GM18502 (cell line): ENCODE measurements around the gene APPL2.
A peak's percentile ranks its signal among the peaks of the same experiment; 100 is the strongest.
"Not testable (repeated sequence)": the region's sequence is repeated elsewhere in the genome, so short reads cannot be mapped to it uniquely, and the experiment has no call there.

Source experiments
- ATAC-seq: cut with Tn5 transposase; IDR thresholded peaks from one replicate; pipeline ENCODE4 v1.9.1; 2021; ENCODE audit warnings: mild to moderate bottlenecking; ENCODE audit not compliant: unreplicated experiment, poor library complexity

The APPL2 gene

GRCh38 chr12:105256921-105257320 is 20.9 kb upstream of the APPL2 start:
- ATAC-seq: no peak

DNA sequence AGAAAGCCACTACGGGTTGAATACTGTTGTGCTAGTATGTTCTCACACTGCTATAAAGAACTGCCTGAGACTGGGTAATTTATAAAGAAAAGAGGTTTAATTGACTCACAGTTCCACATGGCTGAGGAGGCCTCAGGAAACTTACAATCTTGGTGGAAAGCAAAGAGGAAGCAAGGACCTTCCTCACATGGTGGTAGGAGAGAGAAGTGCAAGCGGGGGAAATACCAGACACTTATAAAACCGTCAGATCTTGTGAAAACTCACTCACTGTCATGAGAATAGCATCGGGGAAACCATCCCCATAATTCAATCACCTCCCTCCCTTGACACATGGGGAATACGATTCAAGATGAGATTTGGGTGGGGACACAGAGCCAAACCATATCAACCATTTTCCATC is 20.5 kb upstream of the APPL2 start:
- ATAC-seq: not testable (repeated sequence)

GRCh38 chr12:105256011-105256410 is 20.0 kb upstream of the APPL2 start:
- ATAC-seq: no peak

GRCh38 chr12:105253866-105254513 is 18.0 kb upstream of the APPL2 start:
- ATAC-seq: no peak

- ATAC-seq: no peak
Measured at GRCh38 chr12:105252901-105253300, 16.9 kb upstream of the APPL2 start.

DNA sequence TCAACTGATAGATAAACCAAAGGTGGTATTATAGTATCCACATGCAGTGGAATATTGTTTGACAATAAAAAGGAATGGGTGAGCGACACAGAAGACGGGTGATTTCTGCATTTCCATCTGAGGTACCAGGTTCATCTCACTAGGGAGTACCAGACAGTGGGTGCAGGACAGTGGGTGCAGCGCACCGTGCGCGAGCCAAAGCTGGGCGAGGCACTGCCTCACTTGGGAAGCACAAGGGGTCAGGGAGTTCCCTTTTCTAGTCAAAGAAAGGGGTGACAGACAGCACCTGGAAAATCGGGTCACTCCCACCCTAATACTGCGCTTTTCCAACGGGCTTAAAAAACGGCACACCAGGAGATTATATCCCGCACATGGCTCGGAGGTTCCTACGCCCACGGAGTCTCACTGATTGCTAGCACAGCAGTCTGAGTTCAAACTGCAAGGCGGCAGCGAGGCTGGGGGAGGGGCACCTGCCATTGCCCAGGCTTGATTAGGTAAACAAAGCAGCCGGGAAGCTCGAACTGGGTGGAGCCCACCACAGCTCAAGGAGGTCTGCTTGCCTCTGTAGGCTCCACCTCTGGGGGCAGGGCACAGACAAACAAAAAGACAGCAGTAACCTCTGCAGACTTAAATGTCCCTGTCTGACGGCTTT is 9.9 kb upstream of the APPL2 start:
- ATAC-seq: not testable (repeated sequence)

DNA sequence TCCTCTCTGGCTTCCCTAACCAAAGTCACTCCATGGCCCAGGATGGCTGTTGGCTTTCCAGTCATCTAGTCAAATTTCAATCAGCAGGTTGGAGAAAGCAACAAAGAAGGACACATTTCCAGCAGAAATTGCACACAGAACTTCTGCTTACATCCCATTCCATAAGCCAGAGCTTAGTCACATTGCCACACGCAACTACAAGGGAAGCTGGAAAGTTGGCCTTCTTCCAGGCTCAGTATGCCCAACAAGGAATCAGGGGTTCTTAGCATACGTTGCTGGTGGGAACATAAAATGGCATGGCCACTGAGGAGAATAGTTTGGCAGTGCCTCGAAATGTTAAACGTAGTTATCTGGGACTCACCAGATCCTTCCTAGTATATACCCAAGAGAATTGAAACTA is 9.3 kb upstream of the APPL2 start:
- ATAC-seq: no peak

DNA sequence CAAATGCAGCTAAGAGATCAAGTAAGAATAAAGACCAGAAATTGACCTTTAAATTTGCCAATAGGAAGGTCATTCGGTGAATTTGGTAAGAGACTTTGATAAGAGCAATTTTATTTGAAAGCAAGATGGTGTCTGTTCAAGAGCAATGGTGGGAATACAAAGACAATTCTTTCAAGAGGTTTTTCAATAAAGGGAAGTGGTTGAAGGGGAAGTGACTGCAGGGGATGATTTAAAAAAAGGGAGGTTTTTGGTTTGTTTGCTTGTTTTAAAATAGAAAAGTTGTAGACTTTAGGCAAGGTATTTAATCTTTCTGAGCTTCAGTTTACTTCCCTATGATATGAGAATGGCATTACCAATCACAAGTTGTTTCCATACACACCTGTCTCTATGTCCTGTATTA is 4.3 kb upstream of the APPL2 start:
- ATAC-seq: no peak

DNA sequence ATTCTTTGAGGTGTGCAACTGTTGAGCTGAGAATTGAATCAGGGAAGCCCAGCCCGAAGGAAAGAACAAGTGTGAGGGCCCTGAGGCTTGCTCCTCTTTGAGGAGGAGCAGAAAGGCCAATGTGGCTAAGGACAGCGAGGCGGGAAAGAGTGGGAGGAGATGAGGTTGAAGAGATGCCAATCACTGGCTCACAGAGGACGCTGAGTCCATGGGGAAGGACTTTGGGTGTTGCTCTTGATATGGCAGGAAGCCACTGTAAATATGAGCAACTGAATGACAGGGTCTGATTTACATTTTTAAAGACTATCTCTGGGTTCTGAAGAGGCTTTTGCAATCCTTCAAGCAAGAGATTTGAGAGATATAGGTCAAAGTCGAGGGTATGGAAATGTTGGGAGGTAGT is 3.3 kb upstream of the APPL2 start:
- ATAC-seq: no peak

DNA sequence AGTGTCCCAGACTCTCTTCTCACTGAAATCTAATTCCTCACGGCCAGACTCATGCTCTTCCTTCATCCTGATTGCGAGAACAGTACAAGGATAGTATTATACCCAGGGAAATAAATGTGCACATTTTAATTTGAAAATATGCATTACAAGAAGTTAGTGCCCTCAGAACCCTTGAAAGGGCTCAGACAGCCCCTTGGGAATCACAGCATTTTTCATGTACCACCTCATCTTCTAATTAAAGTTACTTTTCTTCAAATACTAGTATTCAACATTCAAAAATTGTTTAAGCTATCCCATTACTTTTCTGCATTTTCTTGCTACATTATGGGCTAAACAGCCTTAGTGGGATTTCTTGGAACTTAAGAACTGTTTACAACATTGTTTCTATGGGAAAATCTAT is 1.7 kb upstream of the APPL2 start:
- ATAC-seq: no peak

- peak; percentile 5 for ATAC-seq
Measured at GRCh38 chr12:105235281-105235731, 668 bp downstream of the APPL2 start.

GRCh38 chr12:105234197-105234596 is 1.8 kb downstream of the APPL2 start:
- ATAC-seq: no peak

DNA sequence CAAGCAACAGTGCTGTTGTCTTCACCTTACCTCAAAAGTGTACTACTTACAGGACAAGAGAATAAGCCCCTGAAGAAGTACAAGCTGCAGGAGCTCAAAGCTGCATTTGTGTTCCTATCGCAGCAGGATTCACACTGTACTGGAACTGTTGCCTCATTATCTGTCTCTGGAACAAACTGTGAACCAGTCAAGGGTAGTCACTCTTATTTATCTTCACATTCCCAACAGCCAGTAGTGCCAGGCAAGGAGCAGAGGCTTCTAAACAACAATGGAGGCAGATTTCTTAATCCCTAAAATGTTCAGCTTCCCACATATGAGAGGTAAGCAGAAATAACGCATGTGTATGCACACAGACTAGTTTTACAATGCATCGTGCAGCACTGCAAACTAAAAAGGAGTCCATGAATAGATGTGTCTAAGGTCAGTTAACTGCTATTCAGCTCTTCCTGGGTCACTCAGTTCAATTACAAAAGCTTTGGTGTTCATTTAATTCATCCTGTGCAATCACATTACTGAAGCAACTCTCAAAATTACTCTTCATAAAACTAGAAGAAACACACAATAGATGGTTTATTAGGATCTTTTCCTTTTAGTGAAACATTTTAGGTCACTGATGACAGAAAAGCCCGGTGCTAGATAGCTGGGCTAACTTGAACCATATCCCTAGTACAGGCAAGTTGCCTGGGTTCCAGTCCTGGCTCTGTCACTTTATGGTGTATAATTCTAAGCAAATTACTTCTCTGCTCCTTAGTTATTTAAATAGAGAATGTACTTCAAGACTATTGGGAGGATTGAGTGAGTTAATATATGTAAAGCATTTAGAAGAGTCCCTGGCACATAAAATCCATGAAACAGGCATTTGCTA is 2.7 kb downstream of the APPL2 start:
- no peak for ATAC-seq

GRCh38 chr12:105231396-105231795 is 4.6 kb downstream of the APPL2 start:
- ATAC-seq: no peak

DNA sequence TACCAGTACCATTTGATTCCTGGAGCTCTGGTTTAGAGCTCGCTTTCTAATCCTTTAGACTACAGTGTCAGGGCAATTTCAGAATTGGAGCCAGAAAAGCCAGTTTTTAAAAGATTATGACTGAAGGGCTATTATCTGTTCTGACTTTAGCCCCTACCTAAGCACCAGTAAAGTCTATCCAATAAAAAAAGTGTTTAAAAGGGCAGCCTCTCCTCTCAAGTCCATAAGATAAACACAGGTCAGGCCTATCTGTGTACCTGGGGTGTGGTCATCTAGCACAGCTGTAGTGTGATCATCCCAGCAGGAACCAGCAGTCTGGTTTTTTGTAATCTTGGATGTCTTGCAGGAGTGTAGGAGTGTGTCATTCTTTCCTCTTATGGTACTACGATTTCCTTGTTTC is 6.6 kb downstream of the APPL2 start:
- ATAC-seq: no peak

- ATAC-seq: no peak
Measured at GRCh38 chr12:105228966-105229365, 7.0 kb downstream of the APPL2 start.

GRCh38 chr12:105228494-105228893 is 7.5 kb downstream of the APPL2 start:
- no peak for ATAC-seq

GRCh38 chr12:105227879-105228278 is 8.1 kb downstream of the APPL2 start:
- ATAC-seq: no peak

- peak; percentile 86 for ATAC-seq
Measured at GRCh38 chr12:105226219-105226618, 9.8 kb downstream of the APPL2 start.

- ATAC-seq: no peak
Measured at GRCh38 chr12:105225505-105226015, 10.4 kb downstream of the APPL2 start.

DNA sequence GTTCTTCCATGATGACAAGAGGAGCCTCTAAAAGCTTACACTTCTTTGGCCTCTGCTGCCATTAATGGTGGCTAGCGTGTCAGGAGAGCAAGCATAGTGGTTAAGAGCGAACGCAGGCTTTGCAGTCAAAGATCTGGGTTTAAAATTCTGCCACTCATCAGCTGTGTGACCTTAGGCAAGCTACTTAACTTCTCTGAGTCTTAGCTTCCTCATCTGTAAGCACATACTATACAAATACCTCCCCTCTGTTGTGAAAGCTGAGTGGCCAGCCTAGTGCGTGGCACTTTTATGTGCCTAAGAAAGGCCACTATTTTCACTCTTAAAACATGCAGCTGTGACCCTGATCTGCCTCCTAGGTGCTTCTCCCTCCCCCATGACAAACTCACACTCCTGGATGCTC is 11.6 kb downstream of the APPL2 start:
- ATAC-seq: no peak
